ENCODE data around the gene CYP11A1.

CYP11A1 gene

DNA sequence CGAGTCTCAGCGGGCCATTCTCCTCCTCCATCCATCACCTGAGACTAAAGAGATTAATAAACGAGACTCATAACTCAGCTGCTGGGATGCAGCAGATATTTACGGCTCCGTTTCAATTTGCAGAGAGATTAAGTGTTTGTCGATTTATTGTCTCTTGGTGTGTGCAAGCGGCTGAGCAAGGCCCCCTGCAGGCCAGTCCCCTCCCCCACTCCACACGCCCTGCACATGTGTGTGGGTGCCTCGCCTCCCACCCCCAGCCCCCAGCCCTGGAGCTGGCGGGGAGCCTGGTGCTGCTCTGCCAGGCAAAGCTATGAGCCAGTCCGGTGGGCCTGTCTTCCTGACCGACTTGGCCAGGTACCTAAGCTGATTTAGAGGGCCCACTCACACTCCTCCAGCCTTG, 63.0 kb downstream of the CYP11A1 start:
- Histone ChIP-seq H3K36me3 (ENCODE audit: insufficient read depth, low read length) (no peaks in the 10 kb centered on the region), H3K4me1 (ENCODE audit: insufficient read depth, low read length, poor library complexity, severe bottlenecking) (peaks cover 12% of the 10 kb centered on the region), H3F3A (ENCODE audit: low read depth) (no peaks in the 10 kb centered on the region), H3K4me3 (ENCODE audit: low read length, poor library complexity, severe bottlenecking) (no peak overlapping the region), H3K27me3 (ENCODE audit: insufficient read depth, low read length, poor library complexity, severe bottlenecking) (no peaks in the 10 kb centered on the region), H3K9me3 (ENCODE audit: insufficient read depth, low read depth, low read length) (no peaks in the 10 kb centered on the region), H3K9ac (ENCODE audit: low read depth, low read length, poor library complexity, severe bottlenecking) (no peak overlapping the region), H2AFZ (ENCODE audit: low read length) (no peak overlapping the region), H4K20me1 (ENCODE audit: insufficient read depth, low read length, poor library complexity, severe bottlenecking) (no peaks in the 10 kb centered on the region), H3K79me2 (ENCODE audit: insufficient read depth, low read length) (no peaks in the 10 kb centered on the region), H3K9me2 (replicated peaks; ENCODE audit: low read depth, low read length) (no peaks in the 10 kb centered on the region), H3K4me2 (ENCODE audit: low read depth, low read length, poor library complexity, severe bottlenecking) (no peak overlapping the region)
- TF ChIP-seq, protein P1, sequence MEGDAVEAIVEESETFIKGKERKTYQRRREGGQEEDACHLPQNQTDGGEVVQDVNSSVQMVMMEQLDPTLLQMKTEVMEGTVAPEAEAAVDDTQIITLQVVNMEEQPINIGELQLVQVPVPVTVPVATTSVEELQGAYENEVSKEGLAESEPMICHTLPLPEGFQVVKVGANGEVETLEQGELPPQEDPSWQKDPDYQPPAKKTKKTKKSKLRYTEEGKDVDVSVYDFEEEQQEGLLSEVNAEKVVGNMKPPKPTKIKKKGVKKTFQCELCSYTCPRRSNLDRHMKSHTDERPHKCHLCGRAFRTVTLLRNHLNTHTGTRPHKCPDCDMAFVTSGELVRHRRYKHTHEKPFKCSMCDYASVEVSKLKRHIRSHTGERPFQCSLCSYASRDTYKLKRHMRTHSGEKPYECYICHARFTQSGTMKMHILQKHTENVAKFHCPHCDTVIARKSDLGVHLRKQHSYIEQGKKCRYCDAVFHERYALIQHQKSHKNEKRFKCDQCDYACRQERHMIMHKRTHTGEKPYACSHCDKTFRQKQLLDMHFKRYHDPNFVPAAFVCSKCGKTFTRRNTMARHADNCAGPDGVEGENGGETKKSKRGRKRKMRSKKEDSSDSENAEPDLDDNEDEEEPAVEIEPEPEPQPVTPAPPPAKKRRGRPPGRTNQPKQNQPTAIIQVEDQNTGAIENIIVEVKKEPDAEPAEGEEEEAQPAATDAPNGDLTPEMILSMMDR (conservative IDR thresholded peaks at IDR 0.05; ENCODE audit: low read length), result no peak
- TF ChIP-seq EZH2phosphoT487 (IDR thresholded peaks at IDR 0.05; ENCODE audit: borderline replicate concordance), result no peak

DNA sequence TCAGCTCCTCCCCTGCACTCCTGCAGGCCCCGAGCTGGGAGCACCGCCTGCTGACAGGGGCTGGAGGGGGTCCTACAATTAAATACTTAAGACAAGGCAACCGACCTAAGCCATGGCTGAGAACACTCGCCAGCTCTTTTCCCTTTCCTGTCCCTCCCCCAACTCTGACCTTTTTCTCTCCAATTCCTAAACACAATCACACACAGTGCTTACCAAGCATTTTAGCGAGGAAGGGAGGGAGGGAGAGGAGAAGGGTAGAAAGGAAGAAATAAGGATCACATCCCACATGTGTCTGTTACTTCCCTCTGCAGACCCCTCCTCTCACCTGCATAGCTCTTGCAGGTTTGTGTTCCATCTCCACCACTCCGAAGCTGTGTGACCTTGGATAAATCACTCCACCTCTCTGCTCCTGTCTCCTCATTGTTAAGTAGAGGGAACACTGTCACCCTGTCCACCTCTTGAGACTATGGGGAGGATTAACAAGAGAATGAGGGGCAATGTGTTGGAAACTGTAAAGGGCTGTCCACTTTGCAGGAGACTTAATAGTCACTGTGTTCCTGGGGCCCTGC, 63.6 kb downstream of the CYP11A1 start:
- no peak for TF ChIP-seq EZH2phosphoT487 (IDR thresholded peaks at IDR 0.05; ENCODE audit: borderline replicate concordance)
- TF ChIP-seq, protein P1 (conservative IDR thresholded peaks at IDR 0.05; ENCODE audit: low read length), result no peak
- Histone ChIP-seq H3K36me3 (ENCODE audit: insufficient read depth, low read length) (no peaks in the 10 kb centered on the region), H3K4me2 (ENCODE audit: low read depth, low read length, poor library complexity, severe bottlenecking) (no peak overlapping the region), H3K79me2 (ENCODE audit: insufficient read depth, low read length) (no peaks in the 10 kb centered on the region), H3K9me3 (ENCODE audit: insufficient read depth, low read depth, low read length) (no peaks in the 10 kb centered on the region), H4K20me1 (ENCODE audit: insufficient read depth, low read length, poor library complexity, severe bottlenecking) (no peaks in the 10 kb centered on the region), H3K9ac (ENCODE audit: low read depth, low read length, poor library complexity, severe bottlenecking) (no peak overlapping the region), H3F3A (ENCODE audit: low read depth) (no peaks in the 10 kb centered on the region), H3K27me3 (ENCODE audit: insufficient read depth, low read length, poor library complexity, severe bottlenecking) (no peaks in the 10 kb centered on the region), H3K9me2 (replicated peaks; ENCODE audit: low read depth, low read length) (no peaks in the 10 kb centered on the region), H2AFZ (ENCODE audit: low read length) (no peak overlapping the region), H3K4me1 (ENCODE audit: insufficient read depth, low read length, poor library complexity, severe bottlenecking) (peaks cover 12% of the 10 kb centered on the region), H3K4me3 (ENCODE audit: low read length, poor library complexity, severe bottlenecking) (no peak overlapping the region)

DNA sequence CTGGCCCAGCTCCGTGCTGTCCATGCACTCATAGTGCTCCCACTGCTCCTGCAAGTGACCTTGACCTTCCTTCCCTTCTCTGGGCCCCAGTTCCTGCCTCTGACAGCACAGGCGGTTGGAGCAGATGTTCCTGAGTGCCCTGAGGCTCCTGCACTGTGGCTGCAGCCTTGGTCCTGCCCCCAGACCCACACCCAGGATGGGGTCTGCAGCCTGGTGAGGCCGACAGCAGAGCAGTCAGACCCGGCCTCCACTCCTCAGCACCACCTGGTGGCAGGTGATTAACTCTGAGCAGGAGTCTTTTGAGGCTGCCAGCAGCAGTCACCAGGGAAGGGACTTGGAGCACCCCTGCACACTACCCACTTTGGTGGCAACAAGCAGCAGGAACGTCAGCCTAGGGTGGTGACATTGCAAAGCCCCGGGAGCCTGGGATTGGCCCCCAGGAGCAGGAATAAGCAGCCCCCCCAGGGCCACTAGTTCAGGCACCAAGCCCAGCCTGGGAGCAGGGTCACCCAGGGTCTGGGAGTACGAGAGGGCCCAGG, 64.6 kb downstream of the CYP11A1 start:
- Histone ChIP-seq H3K9me2 (replicated peaks; ENCODE audit: low read depth, low read length) (no peaks in the 10 kb centered on the region), H3K27me3 (ENCODE audit: insufficient read depth, low read length, poor library complexity, severe bottlenecking) (no peaks in the 10 kb centered on the region), H3K4me1 (ENCODE audit: insufficient read depth, low read length, poor library complexity, severe bottlenecking) (peaks cover 11% of the 10 kb centered on the region), H3K9me3 (ENCODE audit: insufficient read depth, low read depth, low read length) (no peaks in the 10 kb centered on the region), H4K20me1 (ENCODE audit: insufficient read depth, low read length, poor library complexity, severe bottlenecking) (no peaks in the 10 kb centered on the region), H2AFZ (ENCODE audit: low read length) (no peak overlapping the region), H3K4me3 (ENCODE audit: low read length, poor library complexity, severe bottlenecking) (no peak overlapping the region), H3K9ac (ENCODE audit: low read depth, low read length, poor library complexity, severe bottlenecking) (no peak overlapping the region), H3K79me2 (ENCODE audit: insufficient read depth, low read length) (no peaks in the 10 kb centered on the region), H3K36me3 (ENCODE audit: insufficient read depth, low read length) (no peaks in the 10 kb centered on the region), H3K4me2 (ENCODE audit: low read depth, low read length, poor library complexity, severe bottlenecking) (no peak overlapping the region), H3F3A (ENCODE audit: low read depth) (no peaks in the 10 kb centered on the region)
- TF ChIP-seq, protein P1 (conservative IDR thresholded peaks at IDR 0.05; ENCODE audit: low read length), result peak; percentile 83
- no peak for TF ChIP-seq EZH2phosphoT487 (IDR thresholded peaks at IDR 0.05; ENCODE audit: borderline replicate concordance)
